GM12892 (cell line): Measurements from ENCODE around the gene HCCS.

ENCODE experiments used
- POLR2A ChIP-seq: IDR thresholded peaks from 2 replicates; pipeline ENCODE4 v1.6.1; 2011; ENCODE audit warnings: low read depth, low read length, control low read depth
- POLR2AphosphoS5 ChIP-seq: IDR thresholded peaks from 2 replicates; pipeline ENCODE4 v1.6.1; 2011; ENCODE audit warnings: low read depth, low read length, control low read depth

DNA sequence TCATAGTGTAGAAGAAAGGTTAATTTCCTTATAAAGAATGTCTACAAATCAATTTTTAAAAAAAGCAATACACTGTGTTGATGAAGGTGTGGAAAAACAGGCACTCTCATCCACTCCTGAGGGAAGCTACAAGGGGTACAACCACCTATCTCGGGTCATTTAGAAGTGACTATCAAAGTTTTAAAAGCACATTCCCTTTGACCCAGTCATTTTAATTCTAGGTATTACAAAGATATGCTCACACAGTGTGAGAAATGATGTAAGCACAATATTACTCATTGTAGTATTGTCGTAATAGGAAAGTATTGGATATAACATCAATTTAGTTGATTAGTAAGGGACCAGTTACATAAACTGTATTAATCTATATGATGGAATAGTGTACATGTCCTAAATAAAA, 7.4 kb upstream of the HCCS start:
- TF ChIP-seq POLR2A, result no peak
- no peak for TF ChIP-seq POLR2AphosphoS5
